CD14-positive monocyte (primary cell): ENCODE data around the gene TXK. TPM values are rescaled to one million over a fixed set of nuclear protein-coding genes. Genes with fewer than 3 reads are reported as not detected.
A peak's percentile ranks its signal among the peaks of the same experiment; 100 is the strongest.

ENCODE experiments used
- DNase-seq, 3 donors: peaks; one replicate each; pipeline ENCODE4 v3.0.0-alpha.2; 2011 to 2022
- H2AFZ ChIP-seq: 2 replicates; pipeline ENCODE4 v1.6.0; 2012; ENCODE audit warnings: mild to moderate bottlenecking, low read depth, low read length, inconsistent platforms; ENCODE audit not compliant: insufficient read depth, poor library complexity, severe bottlenecking
- H3K27ac ChIP-seq, 2 donors: 1 replicate in 1 of 2; 2 replicates in 1 of 2; pipeline ENCODE4 v1.5.1; 2012 to 2013; ENCODE audit warnings: low read length in 2 of 2, control low read depth in 1 of 2, inconsistent platforms in 1 of 2, low read depth in 1 of 2, mild to moderate bottlenecking in 1 of 2
- H3K27me3 ChIP-seq, 2 donors: one replicate each; pipeline versions ENCODE4 v1.6.0 to v1.6.1; 2011 to 2013; ENCODE audit warnings: low read length in 2 of 2; ENCODE audit not compliant: control insufficient read depth in 2 of 2, insufficient read depth in 2 of 2
- H3K36me3 ChIP-seq, 2 donors: replicated peaks in 1 of 2; 1 replicate in 1 of 2; 2 replicates in 1 of 2; pipeline versions ENCODE4 v1.5.1 to v1.6.1; 2012 to 2013; ENCODE audit warnings: low read length in 2 of 2, control low read depth in 1 of 2, inconsistent platforms in 1 of 2, mild to moderate bottlenecking in 1 of 2; ENCODE audit not compliant: insufficient read depth in 2 of 2, control insufficient read depth in 1 of 2
- H3K4me1 ChIP-seq, 2 donors: 1 replicate in 1 of 2; 2 replicates in 1 of 2; pipeline versions ENCODE4 v1.5.1 to v1.6.1; 2012 to 2013; ENCODE audit warnings: low read length in 2 of 2, control low read depth in 1 of 2, inconsistent platforms in 1 of 2, mild to moderate bottlenecking in 1 of 2, moderate library complexity in 1 of 2; ENCODE audit not compliant: insufficient read depth in 2 of 2, control insufficient read depth in 1 of 2
- H3K4me2 ChIP-seq: replicated peaks from 2 replicates; pipeline ENCODE3; 2012; ENCODE audit warnings: low read length, moderate library complexity, mild to moderate bottlenecking; ENCODE audit not compliant: poor library complexity, severe bottlenecking; ENCODE audit errors: extremely low read depth
- H3K4me3 ChIP-seq, 3 experiments: fragments of 200-600 bp in 1 of 3; sonication (generic) in 1 of 3; replicated peaks in 1 of 3; 1 replicate in 2 of 3; 2 replicates in 1 of 3; pipeline ENCODE4 v1.5.1; 2011 to 2013; ENCODE audit warnings: low read length in 3 of 3, mild to moderate bottlenecking in 3 of 3, control low read depth in 2 of 3, low read depth in 2 of 3, inconsistent platforms in 1 of 3, moderate library complexity in 1 of 3
- H3K79me2 ChIP-seq: 2 replicates; pipeline ENCODE4 v1.6.0; 2012; ENCODE audit warnings: mild to moderate bottlenecking, control low read depth, inconsistent platforms, low read length, moderate library complexity; ENCODE audit not compliant: insufficient read depth
- H3K9ac ChIP-seq: 2 replicates; pipeline ENCODE4 v1.6.0; 2017; ENCODE audit warnings: low read length, mild to moderate bottlenecking; ENCODE audit not compliant: insufficient read depth, poor library complexity, severe bottlenecking
- H3K9me3 ChIP-seq, 2 donors: replicated peaks in 1 of 2; 1 replicate in 1 of 2; 2 replicates in 1 of 2; pipeline versions ENCODE4 v1.5.1 to v1.6.1; 2012 to 2013; ENCODE audit warnings: low read length in 2 of 2, control low read depth in 1 of 2; ENCODE audit not compliant: control insufficient read depth in 1 of 2, insufficient read depth in 1 of 2
- H4K20me1 ChIP-seq: 2 replicates; pipeline ENCODE4 v1.6.0; 2012; ENCODE audit warnings: mild to moderate bottlenecking, low read length, control low read depth, moderate library complexity; ENCODE audit not compliant: insufficient read depth
- H3K27ac Mint-ChIP-seq, 7 donors: one replicate each; pipeline ENCODE4 v1.8.0; 2020; ENCODE audit warnings: mild to moderate bottlenecking in 7 of 7, mixed read lengths in 7 of 7, moderate library complexity in 6 of 7, inconsistent platforms in 2 of 7
- H3K27me3 Mint-ChIP-seq, 3 donors: one replicate each; pipeline ENCODE4 v1.8.0; 2021 to 2022; ENCODE audit warnings: low read depth in 3 of 3, mild to moderate bottlenecking in 3 of 3, mixed read lengths in 3 of 3, moderate library complexity in 3 of 3, inconsistent platforms in 1 of 3
- H3K36me3 Mint-ChIP-seq, 2 donors: one replicate each; pipeline ENCODE4 v1.8.0; 2020; ENCODE audit warnings: mixed read lengths in 2 of 2, inconsistent platforms in 1 of 2, mild to moderate bottlenecking in 1 of 2
- H3K4me1 Mint-ChIP-seq: one replicate; pipeline ENCODE4 v1.8.0; 2020; ENCODE audit warnings: mild to moderate bottlenecking, mixed read lengths
- H3K4me3 Mint-ChIP-seq, 2 donors: one replicate each; pipeline ENCODE4 v1.8.0; 2020; ENCODE audit warnings: mild to moderate bottlenecking in 2 of 2, mixed read lengths in 2 of 2, moderate library complexity in 1 of 2
- H3K9me3 Mint-ChIP-seq, 7 donors: one replicate each; pipeline ENCODE4 v1.8.0; 2020 to 2022; ENCODE audit warnings: mixed read lengths in 7 of 7, mild to moderate bottlenecking in 6 of 7, moderate library complexity in 6 of 7, inconsistent platforms in 2 of 7
- CTCF ChIP-seq: fragments of 200-600 bp; IDR thresholded peaks from one replicate; pipeline ENCODE4 v1.8.0; 2022; ENCODE audit warnings: antibody characterized with exemption, mild to moderate bottlenecking
- WGBS: methylation state at CpG from one replicate; pipeline ENCODE4 v1.1.5; 2013; ENCODE audit warnings: missing lambda C conversion rate; ENCODE audit not compliant: insufficient coverage; 5-methylcytosine and 5-hydroxymethylcytosine counted together
- intact Hi-C, 2 donors: fragments of 100-400 bp; cut with micrococcal nuclease; formaldehyde crosslinking; loops; one replicate each; pipeline versions ENCODE4 v1.15.0 to v1.15.1; 2023
- polyA plus RNA-seq, 3 donors: library from polyadenylated mRNA; depleted of rRNA in 1 of 3; unstranded in 2 of 3; stranded (reverse) in 1 of 3; fragments of 300-500 nt in 2 of 3; fragments of >200 nt in 1 of 3; fragmentation: Illumina TruSeq in 2 of 3; gene quantifications; 1 replicate in 2 of 3; 2 replicates in 1 of 3; pipeline ENCODE4 v1.2.3, GENCODE V29; 2012 to 2021

The TXK gene
- polyA plus RNA-seq, 3 donors, result 0.13 to 0.93 (median 0.54) TPM

GRCh38 chr4:48028696-48029095 is 105.4 kb downstream of the TXK start:
- Histone ChIP-seq H3K4me1 (no peaks in the 10 kb centered on the region), H3K27ac (no peak overlapping the region), H3K79me2 (no peaks in the 10 kb centered on the region), H3K27me3 (no peaks in the 10 kb centered on the region), H4K20me1 (no peaks in the 10 kb centered on the region), H3K4me2 (no peak overlapping the region), H3K9me3 (no peaks in the 10 kb centered on the region), H3K9ac (no peak overlapping the region), H3K36me3 (no peaks in the 10 kb centered on the region), H3K4me3 (no peak overlapping the region), H2AFZ (no peak overlapping the region)
- TF ChIP-seq CTCF, result no peak
- no peaks in the 10 kb centered on the region for H3K4me1 Mint-ChIP-seq
- no peak overlapping the region for H3K4me3 Mint-ChIP-seq
- WGBS, result no CpG with 5 or more reads among the region's 2 CpGs
- H3K9me3 Mint-ChIP-seq, result no peaks in the 10 kb centered on the region
- no peak overlapping the region for H3K27ac Mint-ChIP-seq
- intact Hi-C loops, result no loop called here
- no peak for DNase-seq
- no peaks in the 10 kb centered on the region for H3K36me3 Mint-ChIP-seq
- H3K27me3 Mint-ChIP-seq, result peaks cover 3 to 11% (median 10%) of the 10 kb centered on the region in 3 donors

- TF ChIP-seq CTCF, result no peak
- H4K20me1 ChIP-seq, result no peaks in the 10 kb centered on the region
- H2AFZ ChIP-seq, result no peak overlapping the region
- DNase-seq, result no peak
- no peaks in the 10 kb centered on the region for H3K4me1 Mint-ChIP-seq
- peak overlapping the region in 1 of 2 donors; percentile 4 for H3K4me3 Mint-ChIP-seq
- H3K4me3 ChIP-seq, result no peak overlapping the region
- intact Hi-C loops, result no loop called here
- no peak overlapping the region for H3K9ac ChIP-seq
- H3K4me2 ChIP-seq, result no peak overlapping the region
- H3K27me3 Mint-ChIP-seq, result peaks cover 3 to 13% (median 11%) of the 10 kb centered on the region in 3 donors
- H3K9me3 Mint-ChIP-seq, result no peaks in the 10 kb centered on the region
- no peak overlapping the region for H3K27ac Mint-ChIP-seq
- no peaks in the 10 kb centered on the region for H3K36me3 ChIP-seq
- no peaks in the 10 kb centered on the region for H3K9me3 ChIP-seq
- H3K4me1 ChIP-seq, result no peaks in the 10 kb centered on the region
- H3K79me2 ChIP-seq, result no peaks in the 10 kb centered on the region
- peaks cover 0 to 2% of the 10 kb centered on the region in 2 donors for H3K27me3 ChIP-seq
- H3K27ac ChIP-seq, result no peak overlapping the region
- H3K36me3 Mint-ChIP-seq, result no peaks in the 10 kb centered on the region
Observed at GRCh38 chr4:48027653-48028052, 106.4 kb downstream of the TXK start.
